Measurements from ENCODE around the gene C16orf89.

DNA sequence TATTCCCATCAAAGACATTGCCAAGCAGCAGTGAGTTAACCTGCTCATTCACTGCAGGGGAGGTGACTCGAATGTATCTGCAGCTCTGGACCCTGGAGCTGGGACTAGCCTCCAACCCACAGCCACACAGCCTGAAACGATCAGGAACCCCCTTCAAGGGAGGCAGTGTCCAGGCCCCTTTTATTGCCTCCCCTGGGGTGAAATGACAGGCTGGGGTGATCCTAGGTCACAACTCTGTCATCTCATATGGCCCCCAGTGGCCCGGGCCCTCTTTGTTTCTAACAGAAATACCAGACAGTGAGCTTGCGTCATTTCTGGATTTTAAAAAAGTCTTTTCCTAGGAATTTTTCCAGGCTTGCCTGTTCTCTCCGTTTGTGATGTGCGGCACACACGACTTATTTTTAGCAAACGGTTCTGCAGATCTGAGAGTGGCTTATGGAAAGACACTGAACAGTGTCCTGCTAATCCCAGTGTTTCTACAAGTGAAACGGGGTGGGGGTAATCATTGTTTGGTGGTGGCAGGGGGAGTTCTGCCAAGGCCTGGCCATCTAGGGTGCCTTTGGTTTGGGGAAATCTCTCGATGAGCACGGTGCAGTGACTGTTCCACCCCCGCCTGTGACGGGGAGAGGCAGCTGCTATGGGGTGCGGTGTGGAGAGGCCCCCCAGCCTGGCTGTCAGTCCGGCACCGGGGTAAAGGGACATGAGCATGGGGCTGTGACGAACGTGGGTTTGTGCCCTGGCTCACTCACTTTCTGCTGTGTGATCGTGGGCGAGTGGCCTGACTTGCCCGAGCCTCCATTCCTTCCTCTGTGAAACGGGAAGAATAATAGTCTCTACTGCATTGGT lies 59.2 kb downstream of the C16orf89 start:
- TF ChIP-seq, protein P1, sequence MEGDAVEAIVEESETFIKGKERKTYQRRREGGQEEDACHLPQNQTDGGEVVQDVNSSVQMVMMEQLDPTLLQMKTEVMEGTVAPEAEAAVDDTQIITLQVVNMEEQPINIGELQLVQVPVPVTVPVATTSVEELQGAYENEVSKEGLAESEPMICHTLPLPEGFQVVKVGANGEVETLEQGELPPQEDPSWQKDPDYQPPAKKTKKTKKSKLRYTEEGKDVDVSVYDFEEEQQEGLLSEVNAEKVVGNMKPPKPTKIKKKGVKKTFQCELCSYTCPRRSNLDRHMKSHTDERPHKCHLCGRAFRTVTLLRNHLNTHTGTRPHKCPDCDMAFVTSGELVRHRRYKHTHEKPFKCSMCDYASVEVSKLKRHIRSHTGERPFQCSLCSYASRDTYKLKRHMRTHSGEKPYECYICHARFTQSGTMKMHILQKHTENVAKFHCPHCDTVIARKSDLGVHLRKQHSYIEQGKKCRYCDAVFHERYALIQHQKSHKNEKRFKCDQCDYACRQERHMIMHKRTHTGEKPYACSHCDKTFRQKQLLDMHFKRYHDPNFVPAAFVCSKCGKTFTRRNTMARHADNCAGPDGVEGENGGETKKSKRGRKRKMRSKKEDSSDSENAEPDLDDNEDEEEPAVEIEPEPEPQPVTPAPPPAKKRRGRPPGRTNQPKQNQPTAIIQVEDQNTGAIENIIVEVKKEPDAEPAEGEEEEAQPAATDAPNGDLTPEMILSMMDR (conservative IDR thresholded peaks at IDR 0.05): no peak
- TF ChIP-seq EZH2 (IDR thresholded peaks at IDR 0.05; ENCODE audit: low read depth): no peak

All from PC-9 (cell line).